HepG2 (cell line): ENCODE data around the gene NAT9. TPM values are rescaled to one million over a fixed set of nuclear protein-coding genes. Genes with fewer than 3 reads are reported as not detected.
A peak's percentile ranks its signal among the peaks of the same experiment; 100 is the strongest.

Experiments
- HNRNPUL1 ChIP-seq: fragments of 200-400 bp; formaldehyde crosslinking; IDR thresholded peaks from 2 replicates; pipeline ENCODE4 v1.6.1; 2017; ENCODE audit warnings: low read depth, mild to moderate bottlenecking, low read length, moderate library complexity
- KLF15 ChIP-seq: sonication (generic); formaldehyde crosslinking; IDR thresholded peaks from 2 replicates; pipeline ENCODE4 v1.8.1; 2023; ENCODE audit warnings: borderline replicate concordance, mild to moderate bottlenecking, inconsistent platforms, missing genetic modification reagents, mixed read lengths
- KMT2A ChIP-seq: sonication (generic); formaldehyde crosslinking; IDR thresholded peaks from 2 replicates; pipeline ENCODE4 v1.4.0; 2020; ENCODE audit warnings: missing genetic modification reagents
- MTF1 ChIP-seq: sonication (generic); formaldehyde crosslinking; IDR thresholded peaks from 2 replicates; pipeline ENCODE4 v1.5.0; 2020; ENCODE audit warnings: missing genetic modification reagents
- SALL2 ChIP-seq: sonication (generic); formaldehyde crosslinking; IDR thresholded peaks from 2 replicates; pipeline ENCODE4 v1.8.1; 2023; ENCODE audit warnings: mild to moderate bottlenecking, missing genetic modification reagents, inconsistent platforms
- ZNF234 ChIP-seq: sonication (generic); formaldehyde crosslinking; conservative IDR thresholded peaks from 2 replicates; pipeline ENCODE4 v1.5.1; 2020; ENCODE audit warnings: mild to moderate bottlenecking, missing genetic modification reagents
- ZNF607 ChIP-seq: sonication (generic); formaldehyde crosslinking; IDR thresholded peaks from 2 replicates; pipeline ENCODE4 v1.5.1; 2020; ENCODE audit warnings: missing genetic modification reagents, mild to moderate bottlenecking, borderline replicate concordance
- ZNF747 ChIP-seq: sonication (generic); formaldehyde crosslinking; IDR thresholded peaks from 2 replicates; pipeline ENCODE4 v1.8.1; 2023; ENCODE audit warnings: missing genetic modification reagents, mild to moderate bottlenecking, borderline replicate concordance
- ZNF792 ChIP-seq: IDR thresholded peaks from 2 replicates; pipeline ENCODE4 v1.6.1; 2016
- polyA plus RNA-seq, 8 experiments: library from polyadenylated mRNA; depleted of rRNA in 3 of 8; stranded (reverse) in 7 of 8; unstranded in 1 of 8; fragments of >200 nt; fragmentation: Illumina TruSeq in 4 of 8; extraction: Trizol in 4 of 8; gene quantifications; 2 replicates each; pipeline versions ENCODE4 v1.2.1 to v1.2.3, GENCODE V29; 2011 to 2016; ENCODE audit warnings: low read depth in 4 of 8, missing spikeins in 1 of 8, mixed read lengths in 1 of 8; ENCODE audit not compliant: insufficient read depth in 1 of 8
- total RNA-seq, 5 experiments: library from RNA; depleted of rRNA; stranded (reverse); fragments of >200 nt; fragmentation: Illumina TruSeq; extraction: Trizol; gene quantifications; 2 replicates each; pipeline ENCODE4 v1.2.3, GENCODE V29; 2016; ENCODE audit warnings: low read depth in 1 of 5
- TF ChIP-seq, protein P1 (sequence below): sonication (generic); formaldehyde crosslinking; IDR thresholded peaks from 2 replicates; pipeline ENCODE4 v1.4.0; 2020; ENCODE audit warnings: mild to moderate bottlenecking, missing genetic modification reagents
- TF ChIP-seq, protein P2 (sequence below): sonication (generic); formaldehyde crosslinking; IDR thresholded peaks from 2 replicates; pipeline ENCODE4 v1.9.0; 2022; ENCODE audit warnings: missing genetic modification reagents, mild to moderate bottlenecking, borderline replicate concordance
- TF ChIP-seq, protein P3 (sequence below), 2 experiments: sonication (generic) in 1 of 2; formaldehyde crosslinking in 1 of 2; IDR thresholded peaks; 2 replicates each; pipeline versions ENCODE4 v1.4.0 to v1.6.1; 2018 to 2020; ENCODE audit warnings: missing genetic modification reagents in 2 of 2, borderline replicate concordance in 1 of 2, low read depth in 1 of 2, mild to moderate bottlenecking in 1 of 2, missing biosample characterization in 1 of 2
- TF ChIP-seq, protein P4 (sequence below): sonication (generic); formaldehyde crosslinking; IDR thresholded peaks from 2 replicates; pipeline ENCODE4 v1.4.0; 2020; ENCODE audit warnings: mild to moderate bottlenecking, missing genetic modification reagents

NAT9 gene
- total and polyA plus RNA-seq, 2 of the 13 experiments (the other 11 are each of a cell fraction or from before 2014, with no cell fraction given) = 39.7 to 44.2 TPM

DNA sequence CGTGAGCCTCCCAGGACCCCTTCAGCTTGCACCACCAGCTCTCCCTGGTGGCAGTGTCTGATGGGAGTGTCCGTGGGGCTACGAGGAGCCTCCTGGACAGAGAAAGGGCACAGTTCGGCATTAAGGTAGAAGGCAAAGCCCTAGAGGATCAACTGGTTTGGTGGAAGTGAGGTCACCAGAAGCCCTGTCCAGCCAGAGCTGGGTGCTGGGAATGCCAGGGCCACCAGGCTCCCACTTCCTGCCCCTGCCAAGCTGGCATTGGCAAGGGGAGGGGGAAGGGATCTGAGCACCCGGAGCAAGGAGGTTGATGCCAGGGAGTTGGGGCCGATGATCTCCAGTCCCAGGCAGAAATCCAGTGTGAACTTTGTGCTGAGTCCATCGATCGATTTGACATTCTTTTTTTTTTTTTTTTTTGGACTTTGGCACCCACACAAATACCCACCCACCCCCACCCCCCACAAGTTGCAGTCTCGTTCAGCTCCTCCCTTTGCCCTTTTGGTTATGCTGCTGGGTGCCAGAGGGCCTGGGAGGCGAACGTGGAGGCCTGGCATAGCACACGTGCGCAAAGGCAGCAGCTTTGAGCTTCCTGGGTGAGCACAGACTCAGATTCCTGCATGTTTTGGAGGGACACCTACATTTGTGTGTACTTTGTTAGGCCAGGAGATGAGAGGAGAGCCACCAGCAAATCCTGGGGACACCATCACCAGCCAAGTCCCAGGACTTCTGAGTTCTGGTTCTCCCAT lies 25.6 kb downstream of the NAT9 start (continued):
- TF ChIP-seq, protein P1, sequence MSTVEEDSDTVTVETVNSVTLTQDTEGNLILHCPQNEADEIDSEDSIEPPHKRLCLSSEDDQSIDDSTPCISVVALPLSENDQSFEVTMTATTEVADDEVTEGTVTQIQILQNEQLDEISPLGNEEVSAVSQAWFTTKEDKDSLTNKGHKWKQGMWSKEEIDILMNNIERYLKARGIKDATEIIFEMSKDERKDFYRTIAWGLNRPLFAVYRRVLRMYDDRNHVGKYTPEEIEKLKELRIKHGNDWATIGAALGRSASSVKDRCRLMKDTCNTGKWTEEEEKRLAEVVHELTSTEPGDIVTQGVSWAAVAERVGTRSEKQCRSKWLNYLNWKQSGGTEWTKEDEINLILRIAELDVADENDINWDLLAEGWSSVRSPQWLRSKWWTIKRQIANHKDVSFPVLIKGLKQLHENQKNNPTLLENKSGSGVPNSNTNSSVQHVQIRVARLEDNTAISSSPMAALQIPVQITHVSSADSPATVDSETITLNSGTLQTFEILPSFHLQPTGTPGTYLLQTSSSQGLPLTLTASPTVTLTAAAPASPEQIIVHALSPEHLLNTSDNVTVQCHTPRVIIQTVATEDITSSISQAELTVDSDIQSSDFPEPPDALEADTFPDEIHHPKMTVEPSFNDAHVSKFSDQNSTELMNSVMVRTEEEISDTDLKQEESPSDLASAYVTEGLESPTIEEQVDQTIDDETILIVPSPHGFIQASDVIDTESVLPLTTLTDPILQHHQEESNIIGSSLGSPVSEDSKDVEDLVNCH (CRISPR knock-in tag) = no peak
- TF ChIP-seq, protein P2, sequence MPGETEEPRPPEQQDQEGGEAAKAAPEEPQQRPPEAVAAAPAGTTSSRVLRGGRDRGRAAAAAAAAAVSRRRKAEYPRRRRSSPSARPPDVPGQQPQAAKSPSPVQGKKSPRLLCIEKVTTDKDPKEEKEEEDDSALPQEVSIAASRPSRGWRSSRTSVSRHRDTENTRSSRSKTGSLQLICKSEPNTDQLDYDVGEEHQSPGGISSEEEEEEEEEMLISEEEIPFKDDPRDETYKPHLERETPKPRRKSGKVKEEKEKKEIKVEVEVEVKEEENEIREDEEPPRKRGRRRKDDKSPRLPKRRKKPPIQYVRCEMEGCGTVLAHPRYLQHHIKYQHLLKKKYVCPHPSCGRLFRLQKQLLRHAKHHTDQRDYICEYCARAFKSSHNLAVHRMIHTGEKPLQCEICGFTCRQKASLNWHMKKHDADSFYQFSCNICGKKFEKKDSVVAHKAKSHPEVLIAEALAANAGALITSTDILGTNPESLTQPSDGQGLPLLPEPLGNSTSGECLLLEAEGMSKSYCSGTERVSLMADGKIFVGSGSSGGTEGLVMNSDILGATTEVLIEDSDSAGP (CRISPR knock-in tag) = peak; percentile 92
- peak; percentile 88 for TF ChIP-seq SALL2 (CRISPR knock-in tag)
- TF ChIP-seq ZNF607 (CRISPR knock-in tag) = peak; percentile 41
- TF ChIP-seq, protein P3, sequence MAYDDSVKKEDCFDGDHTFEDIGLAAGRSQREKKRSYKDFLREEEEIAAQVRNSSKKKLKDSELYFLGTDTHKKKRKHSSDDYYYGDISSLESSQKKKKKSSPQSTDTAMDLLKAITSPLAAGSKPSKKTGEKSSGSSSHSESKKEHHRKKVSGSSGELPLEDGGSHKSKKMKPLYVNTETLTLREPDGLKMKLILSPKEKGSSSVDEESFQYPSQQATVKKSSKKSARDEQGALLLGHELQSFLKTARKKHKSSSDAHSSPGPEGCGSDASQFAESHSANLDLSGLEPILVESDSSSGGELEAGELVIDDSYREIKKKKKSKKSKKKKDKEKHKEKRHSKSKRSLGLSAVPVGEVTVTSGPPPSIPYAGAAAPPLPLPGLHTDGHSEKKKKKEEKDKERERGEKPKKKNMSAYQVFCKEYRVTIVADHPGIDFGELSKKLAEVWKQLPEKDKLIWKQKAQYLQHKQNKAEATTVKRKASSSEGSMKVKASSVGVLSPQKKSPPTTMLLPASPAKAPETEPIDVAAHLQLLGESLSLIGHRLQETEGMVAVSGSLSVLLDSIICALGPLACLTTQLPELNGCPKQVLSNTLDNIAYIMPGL (CRISPR knock-in tag; IDR thresholded peaks at IDR 0.05; ENCODE audit: borderline replicate concordance in 1 of 2, low read depth in 1 of 2) = peak in 1 of 2 experiments; percentile 59; a peak in 2 of 4 replicates
- no peak for TF ChIP-seq HNRNPUL1
- 0 out of 2 replicates have a peak, but pooled peaks have one; percentile 86 for TF ChIP-seq KLF15 (CRISPR knock-in tag)
- no peak for TF ChIP-seq MTF1
- peak; percentile 69; the same call in 1 of the 2 replicates for TF ChIP-seq ZNF747 (CRISPR knock-in tag)
- peak; percentile 60; the same call in 1 of the 2 replicates for TF ChIP-seq ZNF792 (CRISPR knock-in tag)
- TF ChIP-seq, protein P4, sequence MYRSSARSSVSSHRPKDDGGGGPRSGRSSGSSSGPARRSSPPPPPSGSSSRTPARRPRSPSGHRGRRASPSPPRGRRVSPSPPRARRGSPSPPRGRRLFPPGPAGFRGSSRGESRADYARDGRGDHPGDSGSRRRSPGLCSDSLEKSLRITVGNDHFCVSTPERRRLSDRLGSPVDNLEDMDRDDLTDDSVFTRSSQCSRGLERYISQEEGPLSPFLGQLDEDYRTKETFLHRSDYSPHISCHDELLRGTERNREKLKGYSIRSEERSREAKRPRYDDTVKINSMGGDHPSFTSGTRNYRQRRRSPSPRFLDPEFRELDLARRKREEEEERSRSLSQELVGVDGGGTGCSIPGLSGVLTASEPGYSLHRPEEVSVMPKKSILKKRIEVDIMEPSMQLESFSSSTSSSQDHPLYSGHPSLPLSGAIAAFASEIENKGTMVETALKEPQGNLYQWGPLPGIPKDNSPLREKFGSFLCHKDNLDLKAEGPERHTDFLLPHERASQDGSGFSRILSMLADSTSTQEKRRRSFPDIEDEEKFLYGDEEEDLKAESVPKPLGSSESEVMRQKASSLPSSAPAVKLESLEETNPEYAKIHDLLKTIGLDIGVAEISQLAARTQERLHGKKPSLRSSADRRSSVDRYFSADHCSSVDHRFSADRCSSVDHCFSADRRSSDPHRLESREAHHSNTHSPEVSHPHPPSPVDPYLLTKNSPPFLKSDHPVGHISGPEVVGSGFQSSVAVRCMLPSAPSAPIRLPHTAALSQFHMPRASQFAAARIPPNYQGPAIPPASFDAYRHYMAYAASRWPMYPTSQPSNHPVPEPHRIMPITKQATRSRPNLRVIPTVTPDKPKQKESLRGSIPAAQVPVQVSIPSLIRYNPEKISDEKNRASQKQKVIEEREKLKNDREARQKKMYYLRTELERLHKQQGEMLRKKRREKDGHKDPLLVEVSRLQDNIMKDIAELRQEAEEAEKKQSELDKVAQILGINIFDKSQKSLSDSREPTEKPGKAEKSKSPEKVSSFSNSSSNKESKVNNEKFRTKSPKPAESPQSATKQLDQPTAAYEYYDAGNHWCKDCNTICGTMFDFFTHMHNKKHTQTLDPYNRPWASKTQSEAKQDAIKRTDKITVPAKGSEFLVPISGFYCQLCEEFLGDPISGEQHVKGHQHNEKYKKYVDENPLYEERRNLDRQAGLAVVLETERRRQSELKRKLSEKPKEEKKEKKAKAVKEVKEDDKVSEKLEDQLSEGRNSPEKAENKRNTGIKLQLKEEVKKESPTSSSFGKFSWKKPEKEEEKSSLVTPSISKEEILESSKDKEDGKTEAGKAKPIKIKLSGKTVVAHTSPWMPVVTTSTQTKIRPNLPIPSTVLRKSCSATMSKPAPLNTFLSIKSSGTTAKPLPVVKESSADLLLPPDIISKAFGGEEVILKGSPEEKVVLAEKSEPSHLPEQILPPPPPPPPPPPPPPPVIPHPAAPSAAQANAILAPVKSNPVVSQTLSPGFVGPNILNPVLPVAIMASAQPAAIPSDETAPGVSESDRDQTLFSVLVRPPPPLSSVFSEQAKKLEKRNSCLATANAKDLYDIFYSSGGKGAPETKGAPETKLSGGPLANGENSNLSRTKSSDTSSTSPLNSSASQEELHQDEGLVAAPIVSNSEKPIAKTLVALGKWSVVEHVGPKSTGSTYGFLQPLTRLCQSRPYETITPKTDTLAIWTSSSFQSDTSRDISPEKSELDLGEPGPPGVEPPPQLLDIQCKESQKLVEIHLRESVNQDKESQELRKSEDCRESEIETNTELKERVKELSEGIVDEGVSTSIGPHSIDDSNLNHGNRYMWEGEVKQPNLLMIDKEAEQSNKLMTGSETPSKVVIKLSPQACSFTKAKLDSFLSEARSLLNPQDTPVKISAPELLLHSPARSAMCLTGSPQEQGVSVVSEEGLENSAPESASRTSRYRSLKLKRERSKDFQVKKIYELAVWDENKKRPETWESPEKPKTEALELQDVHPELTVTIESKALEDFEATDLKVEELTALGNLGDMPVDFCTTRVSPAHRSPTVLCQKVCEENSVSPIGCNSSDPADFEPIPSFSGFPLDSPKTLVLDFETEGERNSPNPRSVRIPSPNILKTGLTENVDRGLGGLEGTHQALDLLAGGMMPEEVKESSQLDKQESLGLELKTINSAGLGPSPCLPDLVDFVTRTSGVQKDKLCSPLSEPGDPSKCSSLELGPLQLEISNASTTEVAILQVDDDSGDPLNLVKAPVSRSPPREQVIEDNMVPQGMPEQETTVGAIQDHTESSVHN (CRISPR knock-in tag) = no peak
- TF ChIP-seq KMT2A (CRISPR knock-in tag) = no peak
- TF ChIP-seq ZNF234 = no peak
